ENCODE measurements around the gene U2SURP. TPM values are rescaled to one million over a fixed set of nuclear protein-coding genes. Genes with fewer than 3 reads are reported as not detected.

The U2SURP gene
- total RNA-seq, 3 donors from 2014 or later (not counting 1 experiment from before 2014, with no cell fraction given), result 165 to 179 (median 172) TPM

DNA sequence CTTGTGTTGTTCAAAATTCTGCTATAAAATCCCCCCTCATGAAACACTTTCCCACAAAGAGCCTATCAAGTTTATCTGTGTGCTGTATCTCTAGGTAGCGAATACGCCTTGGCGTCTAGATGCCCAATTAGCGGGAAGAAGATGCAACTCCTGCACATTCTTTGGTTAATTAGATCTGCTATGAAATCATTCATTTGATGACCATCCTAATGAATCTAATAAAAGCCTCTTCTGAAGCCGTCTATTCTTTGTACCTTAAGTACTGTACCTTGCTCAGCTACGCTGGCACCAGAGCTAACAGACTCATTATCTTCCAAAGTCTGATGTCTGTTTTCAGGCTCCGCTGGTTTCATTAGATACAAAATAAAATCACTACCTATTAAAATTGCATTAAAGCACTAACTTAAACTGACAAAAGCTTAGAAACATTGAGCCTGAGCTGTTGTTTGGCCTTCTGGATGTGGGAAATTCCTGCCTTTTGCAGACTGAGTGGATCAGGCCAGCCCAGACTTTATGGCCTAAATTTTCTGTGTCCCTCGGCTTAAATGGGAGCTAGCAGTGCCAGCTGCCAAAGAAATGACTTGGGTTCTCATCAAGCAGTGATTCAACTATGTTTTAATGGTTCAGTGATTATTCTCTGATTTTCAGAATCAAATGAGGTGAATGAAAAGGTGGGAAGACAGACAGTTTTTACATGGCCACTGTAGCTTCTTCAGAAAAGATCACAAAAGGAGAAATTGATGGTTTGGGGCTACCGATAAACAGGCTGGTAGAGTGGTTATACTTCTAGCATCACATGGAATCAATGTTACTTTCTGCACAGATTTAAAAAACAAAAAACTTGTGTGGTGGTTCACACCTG lies 89.8 kb downstream of the U2SURP start:
- Histone ChIP-seq H3K4me3 (ENCODE audit: low read length) (no peak overlapping the region), H3K27ac (ENCODE audit: low read length) (no peak overlapping the region), H3K4me1 (ENCODE audit: control insufficient read depth, insufficient read depth, low read length) (no peaks in the 10 kb centered on the region), H3K9me3 (ENCODE audit: control insufficient read depth, insufficient read depth, low read length) (no peaks in the 10 kb centered on the region), H3K36me3 (ENCODE audit: control insufficient read depth, insufficient read depth, low read length) (no peaks in the 10 kb centered on the region), H3K27me3 (ENCODE audit: control insufficient read depth, insufficient read depth, low read length) (no peaks in the 10 kb centered on the region)
- Mint-ChIP-seq H3K9me3 (no peaks in the 10 kb centered on the region), H3K36me3 (no peaks in the 10 kb centered on the region), H3K27me3 (ENCODE audit: low read depth in 2 of 2) (peaks cover 5 to 8% of the 10 kb centered on the region in 2 donors), H3K4me3 (no peak overlapping the region), H3K27ac (no peak overlapping the region), H3K4me1 (no peaks in the 10 kb centered on the region)
- no peak for DNase-seq
- 93% methylated on average over 9 of the region's 9 CpGs for WGBS (ENCODE audit: insufficient coverage)
- intact Hi-C loops (cut with micrococcal nuclease), result no loop called here
- TF ChIP-seq, protein P1, sequence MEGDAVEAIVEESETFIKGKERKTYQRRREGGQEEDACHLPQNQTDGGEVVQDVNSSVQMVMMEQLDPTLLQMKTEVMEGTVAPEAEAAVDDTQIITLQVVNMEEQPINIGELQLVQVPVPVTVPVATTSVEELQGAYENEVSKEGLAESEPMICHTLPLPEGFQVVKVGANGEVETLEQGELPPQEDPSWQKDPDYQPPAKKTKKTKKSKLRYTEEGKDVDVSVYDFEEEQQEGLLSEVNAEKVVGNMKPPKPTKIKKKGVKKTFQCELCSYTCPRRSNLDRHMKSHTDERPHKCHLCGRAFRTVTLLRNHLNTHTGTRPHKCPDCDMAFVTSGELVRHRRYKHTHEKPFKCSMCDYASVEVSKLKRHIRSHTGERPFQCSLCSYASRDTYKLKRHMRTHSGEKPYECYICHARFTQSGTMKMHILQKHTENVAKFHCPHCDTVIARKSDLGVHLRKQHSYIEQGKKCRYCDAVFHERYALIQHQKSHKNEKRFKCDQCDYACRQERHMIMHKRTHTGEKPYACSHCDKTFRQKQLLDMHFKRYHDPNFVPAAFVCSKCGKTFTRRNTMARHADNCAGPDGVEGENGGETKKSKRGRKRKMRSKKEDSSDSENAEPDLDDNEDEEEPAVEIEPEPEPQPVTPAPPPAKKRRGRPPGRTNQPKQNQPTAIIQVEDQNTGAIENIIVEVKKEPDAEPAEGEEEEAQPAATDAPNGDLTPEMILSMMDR (IDR thresholded peaks at IDR 0.05), result no peak
- ATAC-seq, result no peak

DNA sequence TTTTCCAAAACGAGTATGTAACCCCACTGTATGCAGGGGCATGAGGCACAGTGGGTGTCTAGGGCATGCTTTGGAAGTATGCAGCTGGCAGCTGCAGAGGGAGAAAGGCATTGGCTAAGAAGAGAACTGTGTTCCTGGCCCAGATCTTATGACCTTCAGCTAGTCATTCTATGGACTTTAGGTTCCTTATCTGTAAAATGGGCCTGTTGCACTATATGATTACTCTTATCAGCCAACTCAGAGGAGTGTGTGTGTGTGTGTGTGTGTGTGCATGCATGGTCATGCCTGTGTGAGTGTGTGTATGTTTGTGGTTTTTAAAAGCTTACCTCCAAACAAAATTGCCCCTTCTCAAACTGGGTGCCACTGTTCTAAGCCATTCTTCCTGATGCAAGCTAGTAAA lies 90.8 kb downstream of the U2SURP start:
- Histone ChIP-seq H3K27me3 (ENCODE audit: control insufficient read depth, insufficient read depth, low read length) (no peaks in the 10 kb centered on the region), H3K27ac (ENCODE audit: low read length) (no peak overlapping the region), H3K9me3 (ENCODE audit: control insufficient read depth, insufficient read depth, low read length) (no peaks in the 10 kb centered on the region), H3K36me3 (ENCODE audit: control insufficient read depth, insufficient read depth, low read length) (no peaks in the 10 kb centered on the region), H3K4me1 (ENCODE audit: control insufficient read depth, insufficient read depth, low read length) (no peaks in the 10 kb centered on the region), H3K4me3 (ENCODE audit: low read length) (no peak overlapping the region)
- H3K4me1 Mint-ChIP-seq, result no peaks in the 10 kb centered on the region
- 88% methylated on average over 1 of the region's 1 CpG for WGBS (ENCODE audit: insufficient coverage)
- peaks cover 5 to 8% of the 10 kb centered on the region in 2 donors for H3K27me3 Mint-ChIP-seq (ENCODE audit: low read depth in 2 of 2)
- no peaks in the 10 kb centered on the region for H3K36me3 Mint-ChIP-seq
- TF ChIP-seq, protein P1 (IDR thresholded peaks at IDR 0.05), result no peak
- DNase-seq, result no peak
- H3K4me3 Mint-ChIP-seq, result no peak overlapping the region
- H3K27ac Mint-ChIP-seq, result no peak overlapping the region
- intact Hi-C loops (cut with micrococcal nuclease), result no loop called here
- H3K9me3 Mint-ChIP-seq, result no peaks in the 10 kb centered on the region
- ATAC-seq, result no peak

DNA sequence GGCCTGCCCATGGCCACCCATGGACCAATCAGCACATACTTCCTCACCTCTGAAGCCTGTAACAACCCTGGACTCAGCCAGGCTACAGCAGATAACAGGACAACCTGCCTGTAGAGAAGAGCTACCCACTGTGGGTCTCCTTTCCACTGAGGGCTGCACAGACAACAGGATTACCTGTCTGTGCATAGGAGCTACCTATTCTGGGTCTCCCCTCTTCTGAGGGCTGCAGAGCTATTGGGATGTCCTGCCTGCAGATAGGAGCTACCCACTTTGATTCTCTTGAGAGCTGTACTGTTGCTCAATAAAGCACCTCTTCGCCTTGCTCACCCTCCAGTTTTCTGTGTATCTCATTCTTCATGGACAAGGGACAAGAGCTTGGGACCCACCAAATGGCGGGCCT lies 94.4 kb downstream of the U2SURP start:
- H3K36me3 Mint-ChIP-seq, result no peaks in the 10 kb centered on the region

More for the DNA sequence above, 94.4 kb downstream of the U2SURP start:
- Histone ChIP-seq H3K27ac (ENCODE audit: low read length) (no peak overlapping the region), H3K4me1 (ENCODE audit: control insufficient read depth, insufficient read depth, low read length) (no peaks in the 10 kb centered on the region), H3K4me3 (ENCODE audit: low read length) (no peak overlapping the region), H3K9me3 (ENCODE audit: control insufficient read depth, insufficient read depth, low read length) (no peaks in the 10 kb centered on the region), H3K27me3 (ENCODE audit: control insufficient read depth, insufficient read depth, low read length) (no peaks in the 10 kb centered on the region), H3K36me3 (ENCODE audit: control insufficient read depth, insufficient read depth, low read length) (no peaks in the 10 kb centered on the region)
- Mint-ChIP-seq H3K27me3 (ENCODE audit: low read depth in 2 of 2) (peaks cover 2 to 23% of the 10 kb centered on the region in 2 donors), H3K27ac (no peak overlapping the region), H3K9me3 (no peaks in the 10 kb centered on the region), H3K4me1 (no peaks in the 10 kb centered on the region), H3K4me3 (no peak overlapping the region)
- DNase-seq (no peak), ATAC-seq (no peak)
- intact Hi-C loops (cut with micrococcal nuclease), result no loop called here
- TF ChIP-seq, protein P1 (IDR thresholded peaks at IDR 0.05), result no peak
- WGBS (ENCODE audit: insufficient coverage), result 98% methylated on average over 2 of the region's 2 CpGs
